ENCODE measurements around the gene IRX4. TPM values are rescaled to one million over a fixed set of nuclear protein-coding genes. Genes with fewer than 3 reads are reported as not detected.

IRX4 gene
- total and polyA plus RNA-seq, 2 donors (not counting 3 experiments of a cell fraction or from before 2014, with no cell fraction given) = not detected

DNA sequence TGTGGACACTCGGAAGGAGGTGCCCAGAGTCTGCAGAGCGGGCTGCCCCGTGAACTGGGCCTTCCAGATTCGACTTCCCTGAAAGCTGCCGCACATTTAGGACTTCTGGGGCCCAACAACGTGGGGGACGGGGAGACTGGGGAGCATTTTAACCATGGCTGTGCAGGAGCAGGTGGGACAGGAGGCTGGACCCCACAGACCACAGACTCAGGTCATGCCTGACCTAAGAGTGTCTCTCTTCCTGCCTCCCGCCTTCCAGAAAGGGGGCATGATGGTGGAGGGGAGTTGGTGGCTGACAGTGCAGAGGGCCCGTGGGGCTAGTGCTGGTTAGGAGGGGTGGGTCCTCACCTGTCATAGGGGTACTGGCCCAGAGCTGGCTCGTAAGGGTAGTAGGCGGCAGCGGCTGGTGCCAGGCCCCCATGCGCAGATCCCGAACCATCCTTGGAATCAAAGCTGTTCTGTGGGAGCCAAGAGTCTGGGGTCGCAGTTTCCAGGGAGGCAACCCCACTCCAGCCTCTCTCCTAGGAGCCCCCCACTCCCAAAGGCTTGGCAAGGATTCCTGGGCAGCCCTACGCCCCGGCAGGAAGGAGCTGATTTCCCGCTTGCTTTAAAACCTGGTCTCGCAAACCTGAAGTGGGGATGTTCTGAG, 2.2 kb downstream of the IRX4 start:
- no peaks in the 10 kb centered on the region for H4K20me1 ChIP-seq (replicated peaks; ENCODE audit: control insufficient read depth, extremely low read depth, insufficient read depth, low read length)
- H3K27me3 ChIP-seq (ENCODE audit: control insufficient read depth in 2 of 2, insufficient read depth in 2 of 2, low read length in 2 of 2) = peaks cover 70 to 95% of the 10 kb centered on the region in 2 experiments
- H3K4me3 ChIP-seq (replicated peaks in 1 of 3; ENCODE audit: insufficient read depth in 1 of 3, low read depth in 1 of 3, low read length in 3 of 3) = no peak overlapping the region
- FAIRE-seq (no peak), DNase-seq (ENCODE audit: low read depth, low spot score) (no peak)
- no TSS peak for BruUV-seq (replicated peaks)
- dilution Hi-C loops (cut with MboI; ENCODE audit: extremely low pct_ligation_motif_present, low sequenced_read_pairs) (no loop called here), intact Hi-C loops (cut with micrococcal nuclease) (no loop called here)
- ChIA-PET POLR2A (no interaction called here), CTCF (no interaction called here)
- TF ChIP-seq POLR2A (IDR thresholded peaks at IDR 0.05; ENCODE audit: low read depth, low read length) = no peak
- no peak for TF ChIP-seq FOS (IDR thresholded peaks at IDR 0.05; ENCODE audit: borderline replicate concordance, insufficient read depth, low read length)
- TF ChIP-seq, protein P1, sequence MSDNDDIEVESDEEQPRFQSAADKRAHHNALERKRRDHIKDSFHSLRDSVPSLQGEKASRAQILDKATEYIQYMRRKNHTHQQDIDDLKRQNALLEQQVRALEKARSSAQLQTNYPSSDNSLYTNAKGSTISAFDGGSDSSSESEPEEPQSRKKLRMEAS (IDR thresholded peaks at IDR 0.05; ENCODE audit: insufficient read depth, insufficient read length) = no peak
- H3K4me1 ChIP-seq (ENCODE audit: control insufficient read depth, extremely low read depth, insufficient read depth, low read length) = no peaks in the 10 kb centered on the region
- no peak overlapping the region for H3K9ac ChIP-seq (replicated peaks; ENCODE audit: extremely low read depth, insufficient read depth, low read length)
- H3K4me2 ChIP-seq (ENCODE audit: insufficient read depth, low read length) = no peak overlapping the region
- H3K79me2 ChIP-seq (ENCODE audit: control insufficient read depth, insufficient read depth, low read length) = no peaks in the 10 kb centered on the region
- no peaks in the 10 kb centered on the region for H3K9me3 ChIP-seq (replicated peaks; ENCODE audit: control insufficient read depth, insufficient read depth, low read length)
- H3K27ac ChIP-seq (ENCODE audit: insufficient read depth, low read depth, low read length) = no peak overlapping the region
- no peaks in the 10 kb centered on the region for H3K36me3 ChIP-seq (ENCODE audit: control insufficient read depth in 2 of 2, extremely low read depth in 1 of 2, insufficient read depth in 2 of 2, low read length in 2 of 2)
- no peaks in the 10 kb centered on the region for H3K9me1 ChIP-seq (replicated peaks; ENCODE audit: control insufficient read depth, extremely low read depth, insufficient read depth, low read length)
- no peak overlapping the region for H2AFZ ChIP-seq (ENCODE audit: low read depth, low read length)

DNA sequence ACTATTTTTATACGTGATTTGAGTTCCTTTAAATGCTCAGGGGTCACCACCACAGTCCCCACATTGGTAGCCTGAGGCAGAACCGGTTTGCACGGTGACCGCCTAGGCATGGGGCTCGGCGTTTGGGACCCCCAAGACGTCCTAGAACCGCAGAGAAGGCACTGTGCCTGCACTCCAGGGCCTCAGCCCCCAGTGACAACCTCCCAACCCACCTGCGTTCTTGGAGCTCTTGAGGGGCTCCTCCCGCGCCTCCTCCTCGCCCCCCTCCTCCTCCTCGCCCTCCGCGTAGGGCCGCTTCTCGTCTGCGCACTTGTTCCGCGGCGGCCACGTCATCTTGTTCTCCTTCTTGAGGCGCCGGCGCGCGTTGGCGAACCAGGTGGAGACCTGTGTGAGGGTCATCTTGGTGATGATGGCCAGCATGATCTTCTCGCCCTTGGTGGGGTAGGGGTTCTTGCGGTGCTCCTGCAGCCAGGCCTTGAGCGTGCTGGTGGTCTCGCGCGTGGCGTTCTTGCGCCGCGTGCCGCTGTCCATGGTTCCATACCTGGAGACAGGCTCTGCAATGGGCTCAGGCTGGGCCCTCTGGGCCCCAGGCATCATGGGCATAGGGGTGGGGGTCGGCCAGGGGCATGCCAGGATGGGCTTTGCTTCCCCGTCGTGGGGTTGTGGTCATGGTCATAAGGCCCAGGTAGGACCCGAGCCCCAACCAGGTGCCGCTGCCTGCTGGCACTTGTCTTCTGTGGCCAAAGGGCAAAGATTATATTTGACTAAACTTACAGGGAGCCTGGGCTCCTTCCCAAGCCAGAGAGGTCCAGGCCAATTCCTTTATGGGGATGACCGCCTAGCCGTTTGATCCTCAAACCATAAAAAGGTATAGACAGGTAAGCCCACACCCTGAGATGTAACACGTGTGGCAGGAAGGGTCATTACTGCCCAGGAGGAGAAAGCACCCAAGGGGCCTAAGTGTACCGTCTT, 3.1 kb downstream of the IRX4 start:
- dilution Hi-C loops (cut with MboI; ENCODE audit: extremely low pct_ligation_motif_present, low sequenced_read_pairs) = no loop called here
- H3K27me3 ChIP-seq (ENCODE audit: control insufficient read depth in 2 of 2, insufficient read depth in 2 of 2, low read length in 2 of 2) = peaks cover 71 to 95% of the 10 kb centered on the region in 2 experiments

More for the DNA sequence above, 3.1 kb downstream of the IRX4 start:
- ChIA-PET POLR2A (no interaction called here), CTCF (no interaction called here)
- H4K20me1 ChIP-seq (replicated peaks; ENCODE audit: control insufficient read depth, extremely low read depth, insufficient read depth, low read length) = no peaks in the 10 kb centered on the region
- H3K4me1 ChIP-seq (ENCODE audit: control insufficient read depth, extremely low read depth, insufficient read depth, low read length) = no peaks in the 10 kb centered on the region
- no peak for TF ChIP-seq POLR2AphosphoS5 (IDR thresholded peaks at IDR 0.05; ENCODE audit: insufficient read depth, low read depth, low read length)
- TF ChIP-seq POLR2A (IDR thresholded peaks at IDR 0.05; ENCODE audit: low read depth, low read length) = no peak
- TF ChIP-seq, protein P1 (IDR thresholded peaks at IDR 0.05; ENCODE audit: insufficient read depth, insufficient read length) = no peak
- TF ChIP-seq EZH2 (IDR thresholded peaks at IDR 0.05; ENCODE audit: borderline replicate concordance, low read depth, low read length, severe bottlenecking) = no peak
- no peak for TF ChIP-seq MYC (IDR thresholded peaks at IDR 0.05; ENCODE audit: low read depth, low read length)
- no peak for TF ChIP-seq FOS (IDR thresholded peaks at IDR 0.05; ENCODE audit: borderline replicate concordance, insufficient read depth, low read length)
- TF ChIP-seq, protein P2, sequence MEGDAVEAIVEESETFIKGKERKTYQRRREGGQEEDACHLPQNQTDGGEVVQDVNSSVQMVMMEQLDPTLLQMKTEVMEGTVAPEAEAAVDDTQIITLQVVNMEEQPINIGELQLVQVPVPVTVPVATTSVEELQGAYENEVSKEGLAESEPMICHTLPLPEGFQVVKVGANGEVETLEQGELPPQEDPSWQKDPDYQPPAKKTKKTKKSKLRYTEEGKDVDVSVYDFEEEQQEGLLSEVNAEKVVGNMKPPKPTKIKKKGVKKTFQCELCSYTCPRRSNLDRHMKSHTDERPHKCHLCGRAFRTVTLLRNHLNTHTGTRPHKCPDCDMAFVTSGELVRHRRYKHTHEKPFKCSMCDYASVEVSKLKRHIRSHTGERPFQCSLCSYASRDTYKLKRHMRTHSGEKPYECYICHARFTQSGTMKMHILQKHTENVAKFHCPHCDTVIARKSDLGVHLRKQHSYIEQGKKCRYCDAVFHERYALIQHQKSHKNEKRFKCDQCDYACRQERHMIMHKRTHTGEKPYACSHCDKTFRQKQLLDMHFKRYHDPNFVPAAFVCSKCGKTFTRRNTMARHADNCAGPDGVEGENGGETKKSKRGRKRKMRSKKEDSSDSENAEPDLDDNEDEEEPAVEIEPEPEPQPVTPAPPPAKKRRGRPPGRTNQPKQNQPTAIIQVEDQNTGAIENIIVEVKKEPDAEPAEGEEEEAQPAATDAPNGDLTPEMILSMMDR (IDR thresholded peaks at IDR 0.05; ENCODE audit: extremely low read depth in 1 of 2, insufficient read depth in 1 of 2, low read depth in 1 of 2, low read length in 2 of 2) = no peak
- TF ChIP-seq GATA2 (IDR thresholded peaks at IDR 0.05; ENCODE audit: insufficient read depth, insufficient read length, low read depth, low read length) = no peak
- TF ChIP-seq JUN (IDR thresholded peaks at IDR 0.05; ENCODE audit: borderline replicate concordance, insufficient read depth, insufficient read length, low read depth) = no peak
- intact Hi-C loops (cut with micrococcal nuclease) = no loop called here
- H3K9me3 ChIP-seq (replicated peaks; ENCODE audit: control insufficient read depth, insufficient read depth, low read length) = no peaks in the 10 kb centered on the region
- H3K79me2 ChIP-seq (ENCODE audit: control insufficient read depth, insufficient read depth, low read length) = no peaks in the 10 kb centered on the region
- H3K4me3 ChIP-seq (replicated peaks in 1 of 3; ENCODE audit: insufficient read depth in 1 of 3, low read depth in 1 of 3, low read length in 3 of 3) = no peak overlapping the region
- FAIRE-seq (no peak), DNase-seq (ENCODE audit: low read depth, low spot score) (no peak)
- BruUV-seq (replicated peaks) = no TSS peak
- no peak overlapping the region for H3K4me2 ChIP-seq (ENCODE audit: insufficient read depth, low read length)
- H2AFZ ChIP-seq (ENCODE audit: low read depth, low read length) = no peak overlapping the region
- no peak overlapping the region for H3K9ac ChIP-seq (replicated peaks; ENCODE audit: extremely low read depth, insufficient read depth, low read length)
- no peaks in the 10 kb centered on the region for H3K36me3 ChIP-seq (ENCODE audit: control insufficient read depth in 2 of 2, extremely low read depth in 1 of 2, insufficient read depth in 2 of 2, low read length in 2 of 2)
- H3K9me1 ChIP-seq (replicated peaks; ENCODE audit: control insufficient read depth, extremely low read depth, insufficient read depth, low read length) = no peaks in the 10 kb centered on the region
- H3K27ac ChIP-seq (ENCODE audit: insufficient read depth, low read depth, low read length) = no peak overlapping the region
